Trophoblast cell (in vitro differentiated cells and primary cell): ENCODE data around the gene FCRL4.

Source experiments
- DNase-seq, 2 donors: peaks; one replicate each; pipeline ENCODE4 v3.0.0-alpha.2; 2016
- H2AFZ ChIP-seq: 2 replicates; pipeline ENCODE4 v1.6.1; 2013; ENCODE audit warnings: low read length, moderate library complexity, mild to moderate bottlenecking; ENCODE audit not compliant: insufficient read depth, poor library complexity
- H2AK5ac ChIP-seq: 2 replicates; pipeline ENCODE4 v1.6.1; 2013; ENCODE audit warnings: mild to moderate bottlenecking, low read length
- H2BK120ac ChIP-seq: 2 replicates; pipeline ENCODE4 v1.6.1; 2013; ENCODE audit warnings: low read length, mild to moderate bottlenecking, moderate library complexity; ENCODE audit not compliant: insufficient read depth, poor library complexity
- H2BK12ac ChIP-seq: 2 replicates; pipeline ENCODE4 v1.6.1; 2013; ENCODE audit warnings: mild to moderate bottlenecking, low read length, moderate library complexity
- H2BK5ac ChIP-seq: 2 replicates; pipeline ENCODE4 v1.6.1; 2013; ENCODE audit warnings: low read length, low read depth, moderate library complexity, mild to moderate bottlenecking; ENCODE audit not compliant: poor library complexity
- H3K14ac ChIP-seq: 2 replicates; pipeline ENCODE4 v1.6.1; 2013; ENCODE audit warnings: mild to moderate bottlenecking, low read length
- H3K18ac ChIP-seq: 2 replicates; pipeline ENCODE4 v1.6.1; 2013; ENCODE audit warnings: mild to moderate bottlenecking, low read length
- H3K23ac ChIP-seq: 2 replicates; pipeline ENCODE4 v1.6.1; 2013; ENCODE audit warnings: low read length
- H3K27ac ChIP-seq: 2 replicates; pipeline ENCODE4 v1.5.1; 2013; ENCODE audit warnings: low read depth, mild to moderate bottlenecking, inconsistent platforms, low read length, moderate library complexity
- H3K27me3 ChIP-seq: 2 replicates; pipeline ENCODE4 v1.6.1; 2013; ENCODE audit warnings: inconsistent platforms, mild to moderate bottlenecking, low read length, moderate library complexity; ENCODE audit not compliant: insufficient read depth
- H3K36me3 ChIP-seq, 2 experiments: 1 replicate in 1 of 2; 2 replicates in 1 of 2; pipeline ENCODE4 v1.6.1; 2013; ENCODE audit warnings: low read length in 2 of 2, mild to moderate bottlenecking in 2 of 2, moderate library complexity in 1 of 2; ENCODE audit not compliant: insufficient read depth in 2 of 2, control insufficient read depth in 1 of 2
- H3K4ac ChIP-seq: 2 replicates; pipeline ENCODE4 v1.6.1; 2013; ENCODE audit warnings: low read depth, mild to moderate bottlenecking, low read length, moderate library complexity
- H3K4me1 ChIP-seq, 2 experiments: 1 replicate in 1 of 2; 2 replicates in 1 of 2; pipeline ENCODE4 v1.6.1; 2013; ENCODE audit warnings: low read length in 2 of 2, mild to moderate bottlenecking in 2 of 2, moderate library complexity in 1 of 2; ENCODE audit not compliant: insufficient read depth in 2 of 2, control insufficient read depth in 1 of 2
- H3K4me2 ChIP-seq: 2 replicates; pipeline ENCODE4 v1.6.1; 2013; ENCODE audit warnings: inconsistent platforms, mild to moderate bottlenecking, low read length, moderate library complexity
- H3K4me3 ChIP-seq: 2 replicates; pipeline ENCODE4 v1.5.1; 2013; ENCODE audit warnings: mild to moderate bottlenecking, low read depth, low read length, inconsistent platforms
- H3K79me1 ChIP-seq: one replicate; pipeline ENCODE4 v1.6.1; 2013; ENCODE audit warnings: low read length
- H3K79me2 ChIP-seq: 2 replicates; pipeline ENCODE4 v1.6.1; 2013; ENCODE audit warnings: low read length, mild to moderate bottlenecking; ENCODE audit not compliant: control insufficient read depth, insufficient read depth, poor library complexity
- H3K9ac ChIP-seq: 2 replicates; pipeline ENCODE4 v1.6.1; 2013; ENCODE audit warnings: mild to moderate bottlenecking, low read length
- H3K9me3 ChIP-seq: 2 replicates; pipeline ENCODE4 v1.6.1; 2013; ENCODE audit warnings: low read depth, mild to moderate bottlenecking, control low read depth, inconsistent platforms, low read length; ENCODE audit not compliant: insufficient read depth
- H4K12ac ChIP-seq: 2 replicates; pipeline ENCODE4 v1.6.1; 2013; ENCODE audit warnings: low read depth, mild to moderate bottlenecking, low read length, moderate library complexity
- H4K8ac ChIP-seq: 2 replicates; pipeline ENCODE4 v1.6.1; 2013; ENCODE audit warnings: low read depth, mild to moderate bottlenecking, low read length, moderate library complexity
- H4K91ac ChIP-seq: one replicate; pipeline ENCODE4 v1.6.1; 2013; ENCODE audit warnings: low read depth, mild to moderate bottlenecking, low read length, moderate library complexity
- WGBS: extraction: QIAGEN DNeasy Blood & Tissue Kit; methylation state at CpG from one replicate; pipeline ENCODE4 v1.1.7; 2013; ENCODE audit warnings: missing lambda C conversion rate; ENCODE audit not compliant: insufficient read length, insufficient coverage; ENCODE audit errors: extremely low coverage; 5-methylcytosine and 5-hydroxymethylcytosine counted together

FCRL4 gene

GRCh38 chr1:157618190-157618589, 20.3 kb upstream of the FCRL4 start:
- no peak overlapping the region for H3K14ac ChIP-seq
- no peaks in the 10 kb centered on the region for H3K79me2 ChIP-seq
- no peak overlapping the region for H2BK12ac ChIP-seq
- no peaks in the 10 kb centered on the region for H3K27me3 ChIP-seq
- H2BK120ac ChIP-seq, result no peak overlapping the region
- H3K79me1 ChIP-seq, result no peaks in the 10 kb centered on the region
- no peaks in the 10 kb centered on the region for H3K36me3 ChIP-seq
- H3K4me1 ChIP-seq, result no peaks in the 10 kb centered on the region
- no peak overlapping the region for H4K8ac ChIP-seq
- no peak overlapping the region for H3K27ac ChIP-seq
- H3K23ac ChIP-seq, result no peak overlapping the region
- no peak overlapping the region for H3K4ac ChIP-seq
- no peaks in the 10 kb centered on the region for H3K9me3 ChIP-seq
- H2AFZ ChIP-seq, result no peak overlapping the region
- no peak overlapping the region for H3K18ac ChIP-seq
- H3K4me2 ChIP-seq, result no peak overlapping the region
- no peak overlapping the region for H2BK5ac ChIP-seq
- no peak overlapping the region for H3K9ac ChIP-seq
- H4K91ac ChIP-seq, result no peak overlapping the region
- H2AK5ac ChIP-seq, result no peak overlapping the region
- no peak overlapping the region for H4K12ac ChIP-seq
- no CpG with 5 or more reads among the region's 3 CpGs for WGBS
- no peak for DNase-seq
- H3K4me3 ChIP-seq, result no peak overlapping the region

DNA sequence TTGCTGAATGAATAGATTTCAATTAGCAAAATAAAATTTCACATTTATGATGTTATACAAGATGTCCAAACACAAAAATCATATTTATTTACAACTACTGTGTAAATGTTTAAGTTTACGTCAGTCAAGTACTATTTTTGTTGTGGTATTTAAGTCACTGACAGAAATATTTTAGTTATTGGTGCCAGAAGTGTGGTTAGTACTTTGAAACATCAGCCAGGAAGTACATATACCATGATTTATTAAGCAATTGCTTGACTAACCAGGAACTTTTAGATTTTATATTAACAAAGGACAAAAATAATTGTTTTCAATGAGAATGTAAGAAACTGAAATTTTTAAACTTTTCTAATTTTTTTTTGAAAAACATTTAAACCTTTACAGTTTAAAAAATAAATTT, 2.4 kb upstream of the FCRL4 start:
- Histone ChIP-seq H4K91ac (no peak overlapping the region), H2BK5ac (no peak overlapping the region), H2BK120ac (no peak overlapping the region), H4K12ac (no peak overlapping the region), H3K4me2 (no peak overlapping the region), H3K27ac (no peak overlapping the region), H3K27me3 (no peaks in the 10 kb centered on the region), H3K79me2 (no peaks in the 10 kb centered on the region), H3K14ac (no peak overlapping the region), H3K9me3 (no peaks in the 10 kb centered on the region), H4K8ac (no peak overlapping the region), H3K4ac (no peak overlapping the region), H2BK12ac (no peak overlapping the region), H3K36me3 (no peaks in the 10 kb centered on the region), H2AFZ (no peak overlapping the region), H3K79me1 (no peaks in the 10 kb centered on the region), H3K18ac (no peak overlapping the region), H3K4me3 (no peak overlapping the region), H3K9ac (no peak overlapping the region), H3K23ac (no peak overlapping the region), H2AK5ac (no peak overlapping the region), H3K4me1 (no peaks in the 10 kb centered on the region)
- peak in 1 of 2 donors; percentile 1 for DNase-seq
- WGBS, result no CpG with 5 or more reads among the region's 1 CpG

GRCh38 chr1:157596384-157596783, 1.5 kb downstream of the FCRL4 start:
- H2BK12ac ChIP-seq, result no peak overlapping the region
- H3K4me2 ChIP-seq, result no peak overlapping the region
- H3K79me1 ChIP-seq, result no peaks in the 10 kb centered on the region
- H3K27ac ChIP-seq, result no peak overlapping the region
- no peak overlapping the region for H2BK120ac ChIP-seq
- no peaks in the 10 kb centered on the region for H3K4me1 ChIP-seq
- no peaks in the 10 kb centered on the region for H3K36me3 ChIP-seq
- H3K9ac ChIP-seq, result no peak overlapping the region
- no peak overlapping the region for H3K14ac ChIP-seq
- H2AFZ ChIP-seq, result no peak overlapping the region
- no peak overlapping the region for H3K4me3 ChIP-seq
- DNase-seq, result no peak
- no peak overlapping the region for H4K8ac ChIP-seq
- no peak overlapping the region for H3K23ac ChIP-seq
- H2AK5ac ChIP-seq, result no peak overlapping the region
- H3K79me2 ChIP-seq, result no peaks in the 10 kb centered on the region
- no peak overlapping the region for H4K12ac ChIP-seq
- no peak overlapping the region for H3K4ac ChIP-seq
- no peak overlapping the region for H3K18ac ChIP-seq
- no peak overlapping the region for H4K91ac ChIP-seq
- H3K9me3 ChIP-seq, result no peaks in the 10 kb centered on the region
- no CpG with 5 or more reads among the region's 6 CpGs for WGBS
- H3K27me3 ChIP-seq, result no peaks in the 10 kb centered on the region
- H2BK5ac ChIP-seq, result no peak overlapping the region

- DNase-seq, result no peak
- Histone ChIP-seq H2BK120ac (no peak overlapping the region), H4K8ac (no peak overlapping the region), H4K91ac (no peak overlapping the region), H2BK12ac (no peak overlapping the region), H2BK5ac (no peak overlapping the region), H3K9ac (no peak overlapping the region), H3K4ac (no peak overlapping the region), H3K9me3 (no peaks in the 10 kb centered on the region), H3K4me2 (no peak overlapping the region), H3K36me3 (no peaks in the 10 kb centered on the region), H3K14ac (no peak overlapping the region), H3K23ac (no peak overlapping the region), H3K79me2 (no peaks in the 10 kb centered on the region), H3K27ac (no peak overlapping the region), H2AK5ac (no peak overlapping the region), H3K4me3 (no peak overlapping the region), H3K79me1 (no peaks in the 10 kb centered on the region), H2AFZ (no peak overlapping the region), H3K27me3 (no peaks in the 10 kb centered on the region), H3K4me1 (no peaks in the 10 kb centered on the region), H4K12ac (no peak overlapping the region), H3K18ac (no peak overlapping the region)
- no CpG with 5 or more reads among the region's 2 CpGs for WGBS
These were observed 2.5 kb downstream of the FCRL4 start for GRCh38 chr1:157595356-157595755.
